Activated CD4-positive, alpha-beta memory T cell treated with anti-CD3 and anti-CD28 coated beads, Interleukin-2, amount 10 ng/mL, durations not matched to agents 7 days and 5 days (primary cell): Measurements from ENCODE around the gene NOS1. TPM values are rescaled to one million over a fixed set of nuclear protein-coding genes. Genes with fewer than 3 reads are reported as not detected.

Experiments
- CTCF ChIA-PET: fragments of 350-600 bp; sonication (Branson Sonifier 250); formaldehyde crosslinking; loops from one replicate; lab custom pipeline; 2021; ENCODE audit warnings: antibody characterized with exemption, inconsistent platforms; lab: Charles Lee
- POLR2A ChIA-PET: fragments of 350-600 bp; sonication (Branson Sonifier 250); formaldehyde crosslinking; loops from one replicate; lab custom pipeline; 2021; ENCODE audit warnings: antibody characterized with exemption; lab: Charles Lee
- DNase-seq: peaks from one replicate; pipeline ENCODE4 v3.0.0-alpha.2; 2020
- H3K27ac Mint-ChIP-seq: one replicate; pipeline ENCODE4 v1.8.0; 2021; ENCODE audit warnings: mild to moderate bottlenecking, mixed read lengths
- H3K27me3 Mint-ChIP-seq: one replicate; pipeline ENCODE4 v1.8.0; 2021; ENCODE audit warnings: mixed read lengths
- H3K36me3 Mint-ChIP-seq: one replicate; pipeline ENCODE4 v1.8.0; 2021; ENCODE audit warnings: low read depth, mixed read lengths
- H3K4me1 Mint-ChIP-seq: one replicate; pipeline ENCODE4 v1.8.0; 2021; ENCODE audit warnings: mixed read lengths
- H3K4me3 Mint-ChIP-seq: one replicate; pipeline ENCODE4 v1.8.0; 2021; ENCODE audit warnings: mild to moderate bottlenecking, mixed read lengths
- H3K9me3 Mint-ChIP-seq: one replicate; pipeline ENCODE4 v1.8.0; 2021; ENCODE audit warnings: mixed read lengths
- total RNA-seq, 2 experiments: library from RNA; stranded (reverse); gene quantifications; one replicate each; pipeline ENCODE4 v1.2.3, GENCODE V29; 2021

Gene NOS1
- total RNA-seq, 2 experiments from 2014 or later: not detected

DNA sequence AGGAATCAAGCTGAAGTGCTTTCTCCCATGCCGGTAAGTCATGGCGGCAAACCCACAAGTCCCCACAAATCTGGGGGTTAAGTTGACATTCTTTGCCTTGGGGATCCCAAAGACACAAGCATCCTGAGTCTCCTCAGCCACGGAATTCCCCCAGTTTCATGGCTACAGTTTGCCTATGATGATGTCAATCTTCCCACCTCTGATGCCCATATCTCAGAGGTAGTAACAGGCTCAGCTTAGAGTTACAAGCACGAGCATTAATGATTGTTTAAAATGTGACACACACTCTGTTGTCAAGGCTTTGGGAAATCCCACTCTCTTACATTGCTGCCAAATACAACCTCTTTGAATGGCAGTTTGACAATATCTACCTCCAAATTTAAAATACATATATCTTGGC, 22.3 kb downstream of the NOS1 start:
- CTCF ChIA-PET: no interaction called here

DNA sequence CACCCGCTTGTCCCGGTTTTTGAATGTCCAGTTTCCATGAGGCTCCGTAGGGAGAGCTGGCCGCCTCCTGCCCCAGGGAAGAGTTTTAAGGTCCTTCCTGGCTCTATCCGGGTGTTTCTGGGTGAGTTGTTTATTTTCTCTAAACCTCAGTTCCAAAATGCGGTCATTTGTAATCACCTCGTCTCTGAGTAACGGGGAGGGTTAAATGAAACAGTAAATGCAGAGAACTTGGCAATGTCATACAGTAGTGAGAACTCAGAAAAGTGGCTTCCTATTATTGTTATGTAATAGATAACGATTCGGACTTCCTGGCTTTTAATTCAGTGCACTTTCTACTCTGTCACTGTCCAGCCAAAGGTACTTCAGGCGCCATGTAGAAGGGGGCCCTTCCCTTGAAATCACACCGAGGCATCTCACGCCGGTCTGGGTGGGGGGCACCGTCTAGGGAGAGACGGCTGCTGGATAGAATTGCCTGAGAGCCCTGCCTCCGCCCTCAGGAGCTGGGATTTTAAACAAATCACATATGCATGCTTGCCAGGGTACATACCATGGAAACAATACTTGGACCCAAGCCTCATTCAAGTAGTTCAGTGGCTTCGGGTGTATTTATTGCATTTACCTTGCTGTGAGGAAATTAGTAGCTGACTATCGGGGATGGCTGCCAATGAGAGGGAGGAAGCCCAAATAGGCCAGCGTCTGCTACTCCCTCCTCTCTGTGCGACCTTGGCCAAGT, 26.4 kb downstream of the NOS1 start:
- DNase-seq: no peak
- Mint-ChIP-seq H3K4me1 (no peaks in the 10 kb centered on the region), H3K9me3 (no peaks in the 10 kb centered on the region), H3K27me3 (peaks cover 2% of the 10 kb centered on the region), H3K36me3 (no peaks in the 10 kb centered on the region), H3K27ac (no peak overlapping the region), H3K4me3 (no peak overlapping the region)
- CTCF ChIA-PET: no interaction called here
- POLR2A ChIA-PET: no interaction called here

More for the DNA sequence above, 22.3 kb downstream of the NOS1 start:
- H3K27me3 Mint-ChIP-seq: peaks cover under 1% of the 10 kb centered on the region
- H3K4me3 Mint-ChIP-seq: no peak overlapping the region
- no peak for DNase-seq
- peaks cover 10% of the 10 kb centered on the region for H3K4me1 Mint-ChIP-seq
- no peaks in the 10 kb centered on the region for H3K9me3 Mint-ChIP-seq
- no peak overlapping the region for H3K27ac Mint-ChIP-seq
- no peaks in the 10 kb centered on the region for H3K36me3 Mint-ChIP-seq
- POLR2A ChIA-PET: no interaction called here

DNA sequence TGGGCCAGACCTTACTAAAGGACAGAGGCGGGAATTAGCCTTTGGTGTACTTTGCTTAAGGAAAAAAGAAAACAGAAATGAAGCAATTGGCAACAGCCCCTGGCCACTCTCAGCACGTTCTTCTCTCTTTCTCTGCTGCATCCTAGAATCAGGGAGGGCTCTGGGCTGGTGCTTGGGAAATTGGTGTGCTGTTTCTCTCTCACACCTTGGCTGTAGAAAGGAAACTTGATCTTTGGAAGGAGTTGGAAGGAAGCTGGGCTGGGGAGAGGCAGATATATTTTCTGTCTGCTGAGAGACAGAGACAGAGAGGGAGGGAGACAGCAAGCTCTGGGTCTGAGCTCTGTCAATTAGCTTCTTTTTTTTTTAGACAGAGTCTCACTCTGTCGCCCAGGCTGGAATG, 27.4 kb downstream of the NOS1 start:
- peaks cover 2% of the 10 kb centered on the region for H3K27me3 Mint-ChIP-seq
- H3K36me3 Mint-ChIP-seq: no peaks in the 10 kb centered on the region
- no peak overlapping the region for H3K27ac Mint-ChIP-seq
- CTCF ChIA-PET: no interaction called here
- no peak overlapping the region for H3K4me3 Mint-ChIP-seq
- POLR2A ChIA-PET: no interaction called here
- no peaks in the 10 kb centered on the region for H3K4me1 Mint-ChIP-seq
- DNase-seq: no peak
- no peaks in the 10 kb centered on the region for H3K9me3 Mint-ChIP-seq

DNA sequence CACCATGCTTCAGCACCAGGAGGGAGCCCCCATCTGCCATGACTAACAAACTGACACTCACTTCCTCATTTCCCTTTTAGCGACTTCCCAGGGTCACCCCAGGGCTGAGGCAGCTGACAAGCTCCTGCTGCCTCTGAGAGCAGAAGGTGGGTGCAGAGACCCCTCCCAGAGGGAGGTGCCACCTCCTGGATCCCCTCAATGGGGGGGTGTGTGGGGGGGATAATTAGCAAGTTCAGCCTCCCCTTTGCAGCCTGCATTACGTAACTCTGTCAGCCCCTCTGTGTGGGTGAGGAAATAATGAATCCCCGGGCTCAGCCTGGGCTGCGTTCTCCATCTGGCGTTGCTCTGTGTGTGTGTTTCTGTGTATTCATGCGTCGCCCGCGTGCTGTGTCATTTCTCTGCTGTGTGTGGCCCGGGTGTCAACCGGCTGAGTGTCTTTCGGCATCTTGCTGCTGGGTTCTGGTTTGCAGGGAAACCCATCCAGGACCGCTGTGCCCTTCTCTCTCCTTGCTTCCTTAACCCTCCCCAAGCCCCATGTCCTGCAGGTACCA, 28.0 kb downstream of the NOS1 start:
- ChIA-PET CTCF (no interaction called here), POLR2A (no interaction called here)
- Mint-ChIP-seq H3K27ac (no peak overlapping the region), H3K9me3 (no peaks in the 10 kb centered on the region), H3K27me3 (peaks cover 2% of the 10 kb centered on the region), H3K4me1 (no peaks in the 10 kb centered on the region), H3K4me3 (no peak overlapping the region), H3K36me3 (no peaks in the 10 kb centered on the region)
- DNase-seq: no peak

DNA sequence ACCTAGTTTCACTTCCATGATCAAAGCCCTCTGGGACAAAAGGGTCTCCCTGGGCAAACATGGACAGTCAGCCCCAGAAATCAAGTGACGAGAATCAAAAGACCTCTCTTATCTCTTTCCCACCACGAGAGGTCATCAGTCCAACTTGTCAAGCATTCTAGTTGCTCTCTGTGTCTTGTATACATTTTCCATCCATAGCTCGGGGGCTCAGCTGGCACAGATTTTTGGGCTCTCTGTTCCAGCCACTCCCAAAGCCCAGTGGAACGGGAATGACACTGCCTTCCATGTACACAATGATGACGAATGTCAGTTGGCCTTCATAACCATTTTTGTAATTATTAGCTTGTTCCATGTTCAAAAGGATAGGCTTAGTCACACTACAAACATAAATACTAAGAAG, 29.7 kb downstream of the NOS1 start:
- H3K27me3 Mint-ChIP-seq: peaks cover 2% of the 10 kb centered on the region
- no peaks in the 10 kb centered on the region for H3K4me1 Mint-ChIP-seq
- no peaks in the 10 kb centered on the region for H3K9me3 Mint-ChIP-seq
- no peaks in the 10 kb centered on the region for H3K36me3 Mint-ChIP-seq
- DNase-seq: no peak
- POLR2A ChIA-PET: no interaction called here
- no peak overlapping the region for H3K4me3 Mint-ChIP-seq
- no peak overlapping the region for H3K27ac Mint-ChIP-seq
- CTCF ChIA-PET: no interaction called here

DNA sequence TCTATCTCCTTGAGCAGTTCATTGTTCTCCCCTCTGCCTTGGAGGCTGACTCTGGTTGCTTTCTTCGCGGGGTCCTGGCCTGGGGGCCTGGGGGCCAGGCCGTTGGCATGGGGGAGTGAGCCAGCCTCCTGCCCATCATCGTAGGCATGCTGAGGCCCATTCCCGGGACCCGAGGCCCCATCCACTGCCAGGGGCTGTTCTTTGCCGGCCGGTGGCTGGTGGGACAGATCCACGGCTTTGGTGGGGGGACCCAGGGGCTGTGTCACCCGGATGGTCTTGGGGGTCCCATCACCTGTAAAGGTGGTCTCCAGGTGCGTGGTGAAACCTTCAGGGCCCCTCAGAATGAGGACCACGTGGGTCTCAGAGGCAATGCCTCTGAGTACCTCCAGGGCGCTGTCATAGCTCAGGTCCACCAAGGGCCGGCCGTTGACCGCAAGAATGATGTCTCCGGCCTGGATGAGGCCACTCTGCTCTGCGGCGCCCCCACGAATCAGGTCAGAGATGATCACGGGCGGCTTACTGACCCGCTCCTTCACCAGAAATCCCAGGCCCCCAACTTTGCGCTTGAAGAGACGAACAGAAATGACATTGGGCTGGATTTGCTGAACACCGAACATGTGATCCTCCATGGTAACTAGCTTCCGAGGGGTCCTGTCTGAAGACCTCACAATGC, 30.8 kb downstream of the NOS1 start:
- POLR2A ChIA-PET: no interaction called here
- Mint-ChIP-seq H3K4me3 (no peak overlapping the region), H3K4me1 (no peaks in the 10 kb centered on the region), H3K9me3 (no peaks in the 10 kb centered on the region), H3K27me3 (peaks cover 2% of the 10 kb centered on the region), H3K36me3 (no peaks in the 10 kb centered on the region), H3K27ac (no peak overlapping the region)
- no peak for DNase-seq
- CTCF ChIA-PET: no interaction called here

DNA sequence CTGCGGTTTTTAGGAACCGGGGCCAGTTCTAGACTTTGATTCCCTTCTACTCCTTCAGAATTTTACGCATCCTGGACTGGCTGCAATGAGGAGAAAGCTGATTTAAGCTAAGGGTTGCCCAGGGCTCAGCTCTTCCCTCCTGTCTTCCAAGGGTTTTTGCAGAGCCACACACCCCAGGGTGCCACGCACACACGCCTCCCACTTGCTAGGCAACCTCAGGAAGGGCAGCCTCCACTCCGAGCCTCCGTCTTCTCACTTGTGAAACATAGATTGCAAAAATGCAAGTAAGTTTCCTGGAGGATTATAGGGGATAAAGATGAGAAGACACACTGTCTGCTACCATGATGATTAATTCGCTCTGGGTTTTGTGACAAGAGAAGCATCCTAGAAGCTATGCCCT, 31.7 kb downstream of the NOS1 start:
- Mint-ChIP-seq H3K36me3 (no peaks in the 10 kb centered on the region), H3K4me1 (no peaks in the 10 kb centered on the region), H3K27ac (no peak overlapping the region), H3K9me3 (no peaks in the 10 kb centered on the region), H3K4me3 (no peak overlapping the region), H3K27me3 (peaks cover 2% of the 10 kb centered on the region)
- DNase-seq: no peak
- POLR2A ChIA-PET: no interaction called here
- CTCF ChIA-PET: no interaction called here

DNA sequence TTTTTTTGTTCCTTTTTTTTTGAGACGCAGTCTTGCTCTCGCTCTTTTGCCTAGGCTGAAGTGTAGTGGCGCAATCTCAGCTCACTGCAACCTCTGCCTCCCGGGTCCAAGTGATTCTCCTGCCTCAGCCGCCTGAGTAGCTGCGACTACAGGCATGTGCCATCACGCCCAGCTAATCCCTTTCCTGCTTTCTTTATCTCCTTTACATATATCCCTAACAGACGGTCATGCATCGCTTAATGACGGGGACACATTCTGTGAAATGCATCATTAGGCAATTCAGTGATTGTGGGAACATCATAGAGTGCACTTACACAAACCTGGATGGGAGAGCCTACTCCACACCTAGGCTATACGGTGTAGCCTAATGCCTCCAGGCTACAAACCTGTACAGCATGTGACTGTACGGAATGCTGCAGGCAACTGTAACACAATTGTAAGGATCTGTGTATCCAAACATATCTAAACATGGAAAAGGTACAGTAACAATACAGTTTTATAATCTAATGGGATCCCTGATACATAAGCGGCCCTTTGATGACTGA, 32.8 kb downstream of the NOS1 start:
- Mint-ChIP-seq H3K4me1 (no peaks in the 10 kb centered on the region), H3K4me3 (no peak overlapping the region), H3K36me3 (no peaks in the 10 kb centered on the region), H3K27ac (no peak overlapping the region), H3K27me3 (no peaks in the 10 kb centered on the region), H3K9me3 (no peaks in the 10 kb centered on the region)
- CTCF ChIA-PET: no interaction called here
- POLR2A ChIA-PET: no interaction called here
- DNase-seq: no peak

DNA sequence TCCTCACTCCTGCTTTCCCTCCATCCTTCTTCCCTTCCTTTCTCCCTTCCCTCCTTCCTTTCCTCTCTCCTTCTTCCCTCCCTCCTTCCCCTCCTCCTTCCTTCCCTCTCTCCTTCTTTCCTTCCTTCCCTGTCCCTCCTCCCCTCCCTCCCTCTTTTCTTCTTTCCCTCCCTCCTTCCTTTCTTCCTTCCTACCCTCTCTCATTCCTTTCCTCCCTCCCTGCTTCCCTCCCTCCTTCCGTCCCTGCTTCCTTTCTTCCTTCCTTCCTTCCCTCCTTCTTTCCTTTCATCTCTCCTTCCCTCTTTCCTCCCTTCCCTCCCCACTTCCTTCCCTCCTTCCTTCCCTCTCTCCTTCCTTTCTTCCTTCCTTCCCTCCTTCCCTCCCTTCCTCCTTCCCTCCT, 39.0 kb downstream of the NOS1 start:
- POLR2A ChIA-PET: no interaction called here
- Mint-ChIP-seq H3K27me3 (no peaks in the 10 kb centered on the region), H3K9me3 (no peaks in the 10 kb centered on the region), H3K36me3 (no peaks in the 10 kb centered on the region), H3K27ac (no peak overlapping the region), H3K4me1 (no peaks in the 10 kb centered on the region), H3K4me3 (no peak overlapping the region)
- CTCF ChIA-PET: interaction anchor here (0.6 kb wide), 1 partner anchor 107 kb away, joined by 3 read pairs; no protein-coding TSS in a partner anchor
- no peak for DNase-seq

DNA sequence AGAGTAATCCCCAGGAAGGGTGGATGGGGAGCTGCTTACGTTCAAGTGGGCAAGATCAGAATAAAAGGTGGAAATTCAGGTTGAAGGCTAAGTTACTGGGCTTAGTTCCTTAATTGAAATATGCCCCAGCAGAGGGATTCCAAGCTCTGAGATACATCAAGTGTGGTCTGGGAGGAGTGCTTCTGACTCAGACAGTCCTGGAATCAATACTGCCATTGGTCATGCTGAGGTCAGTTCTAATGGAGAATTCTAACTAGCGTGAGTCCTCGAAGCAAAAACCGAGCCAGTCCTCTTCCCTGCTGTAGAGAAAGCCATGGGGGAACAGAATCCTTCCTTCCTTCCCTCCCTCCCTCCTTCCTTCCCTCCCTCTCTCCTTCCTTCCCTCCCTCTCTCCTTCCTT, 39.9 kb downstream of the NOS1 start:
- no peaks in the 10 kb centered on the region for H3K4me1 Mint-ChIP-seq
- ChIA-PET POLR2A (no interaction called here), CTCF (no interaction called here)
- no peaks in the 10 kb centered on the region for H3K36me3 Mint-ChIP-seq
- H3K9me3 Mint-ChIP-seq: no peaks in the 10 kb centered on the region
- H3K27me3 Mint-ChIP-seq: no peaks in the 10 kb centered on the region
- no peak for DNase-seq
- no peak overlapping the region for H3K4me3 Mint-ChIP-seq
- no peak overlapping the region for H3K27ac Mint-ChIP-seq

DNA sequence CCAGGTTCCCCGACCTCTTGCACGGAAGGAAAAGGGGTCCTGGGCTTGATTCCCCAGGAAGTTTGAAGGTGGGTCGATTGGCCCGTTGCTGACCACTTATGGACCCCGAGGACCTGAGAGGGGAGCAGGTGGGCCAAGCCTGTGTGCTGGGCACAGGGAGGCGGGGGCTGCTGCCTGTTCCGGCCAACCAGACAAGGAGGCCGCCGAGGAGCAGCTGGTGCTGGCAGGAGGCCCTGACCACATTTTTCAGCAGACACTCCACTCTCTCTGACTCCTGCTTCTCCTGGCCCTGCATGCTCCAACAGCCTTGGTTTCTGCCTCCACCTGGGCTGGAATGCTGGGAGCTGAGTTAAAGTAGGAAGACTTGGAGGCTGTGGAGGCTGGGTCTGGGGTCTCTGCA, 42.8 kb downstream of the NOS1 start:
- H3K27me3 Mint-ChIP-seq: no peaks in the 10 kb centered on the region
- H3K4me3 Mint-ChIP-seq: no peak overlapping the region
- POLR2A ChIA-PET: no interaction called here
- no peaks in the 10 kb centered on the region for H3K36me3 Mint-ChIP-seq
- H3K9me3 Mint-ChIP-seq: peaks cover 3% of the 10 kb centered on the region
- CTCF ChIA-PET: no interaction called here
- no peak overlapping the region for H3K27ac Mint-ChIP-seq
- no peak for DNase-seq
- H3K4me1 Mint-ChIP-seq: no peaks in the 10 kb centered on the region

DNA sequence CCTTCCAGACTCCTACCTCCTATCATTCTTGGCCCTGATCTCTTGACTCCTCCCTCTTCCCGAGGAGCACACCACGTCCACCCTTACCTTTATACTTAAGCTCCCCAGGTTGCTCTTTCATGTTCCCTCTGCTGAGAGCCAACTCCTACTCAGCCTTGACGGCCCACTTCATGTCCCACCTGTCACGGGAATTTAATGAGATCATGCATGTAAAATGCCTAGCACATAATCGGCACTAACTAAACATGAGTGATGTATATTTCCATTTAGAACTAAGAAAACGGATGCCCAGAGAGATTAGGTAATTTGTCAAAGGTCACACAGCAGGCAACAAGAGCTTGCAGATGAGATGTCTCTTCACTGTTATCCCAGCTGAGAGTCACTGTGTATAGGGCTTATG, 45.1 kb downstream of the NOS1 start:
- ChIA-PET POLR2A (no interaction called here), CTCF (no interaction called here)
- H3K36me3 Mint-ChIP-seq: no peaks in the 10 kb centered on the region
- no peak for DNase-seq
- no peak overlapping the region for H3K4me3 Mint-ChIP-seq
- H3K27me3 Mint-ChIP-seq: no peaks in the 10 kb centered on the region
- no peaks in the 10 kb centered on the region for H3K4me1 Mint-ChIP-seq
- peaks cover 6% of the 10 kb centered on the region for H3K9me3 Mint-ChIP-seq
- no peak overlapping the region for H3K27ac Mint-ChIP-seq

DNA sequence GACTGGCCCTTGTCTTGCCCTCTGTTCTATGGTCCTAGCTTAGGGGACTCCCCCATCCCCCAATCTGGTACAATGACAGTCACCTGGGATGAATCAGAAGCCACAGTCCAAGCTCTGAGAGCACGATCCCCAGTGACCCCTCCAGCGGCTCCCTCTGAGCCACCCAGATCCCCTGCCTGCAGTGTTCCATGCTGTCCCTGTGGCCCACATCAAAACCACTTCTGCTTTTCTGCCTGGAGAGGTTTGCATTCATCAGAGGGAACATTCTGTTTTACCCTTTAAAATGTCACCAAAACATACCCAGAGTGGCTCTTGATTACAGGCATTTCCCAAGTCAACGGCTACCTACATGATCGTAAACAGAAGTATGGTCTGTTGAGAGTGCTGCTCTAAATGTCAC, 47.5 kb downstream of the NOS1 start:
- Mint-ChIP-seq H3K27me3 (no peaks in the 10 kb centered on the region), H3K27ac (no peak overlapping the region), H3K9me3 (peaks cover 8% of the 10 kb centered on the region), H3K36me3 (no peaks in the 10 kb centered on the region), H3K4me1 (no peaks in the 10 kb centered on the region), H3K4me3 (no peak overlapping the region)
- POLR2A ChIA-PET: no interaction called here
- CTCF ChIA-PET: no interaction called here
- DNase-seq: no peak
